ENCODE measurements around the gene FOXS1.

The FOXS1 gene

DNA sequence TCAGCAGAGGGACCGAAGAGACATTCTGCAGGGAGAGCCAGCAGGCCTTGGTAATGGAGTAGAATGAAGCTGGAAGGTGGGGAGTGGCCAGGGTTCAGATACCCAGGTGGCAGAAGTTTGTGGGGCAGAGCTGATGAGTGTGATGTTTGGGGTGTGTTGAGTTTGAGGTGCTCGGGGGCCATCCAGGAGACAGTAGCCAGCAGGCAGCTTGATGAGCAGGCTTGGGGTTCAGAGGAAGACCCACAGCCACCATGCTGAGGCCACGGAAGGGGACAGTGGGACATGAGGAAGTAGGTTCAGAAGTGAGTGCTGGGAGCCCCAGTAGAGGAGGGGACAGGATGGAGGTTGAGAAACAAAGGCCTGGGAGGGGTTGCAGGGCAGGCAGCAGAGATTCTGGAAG, 11.1 kb upstream of the FOXS1 start:
- Histone ChIP-seq H3K4me3 (ENCODE audit: low read depth in 1 of 2, low read length in 1 of 2) (no peak overlapping the region), H3K27me3 (peaks cover 54% of the 10 kb centered on the region), H3K4me1 (ENCODE audit: control insufficient read depth in 1 of 2, insufficient read depth in 1 of 2, low read depth in 1 of 2, low read length in 1 of 2) (peaks cover 4 to 7% of the 10 kb centered on the region in 2 experiments), H3K9me3 (no peaks in the 10 kb centered on the region), H3K36me3 (no peaks in the 10 kb centered on the region), H3K27ac (no peak overlapping the region)
- TF ChIP-seq, protein P1, sequence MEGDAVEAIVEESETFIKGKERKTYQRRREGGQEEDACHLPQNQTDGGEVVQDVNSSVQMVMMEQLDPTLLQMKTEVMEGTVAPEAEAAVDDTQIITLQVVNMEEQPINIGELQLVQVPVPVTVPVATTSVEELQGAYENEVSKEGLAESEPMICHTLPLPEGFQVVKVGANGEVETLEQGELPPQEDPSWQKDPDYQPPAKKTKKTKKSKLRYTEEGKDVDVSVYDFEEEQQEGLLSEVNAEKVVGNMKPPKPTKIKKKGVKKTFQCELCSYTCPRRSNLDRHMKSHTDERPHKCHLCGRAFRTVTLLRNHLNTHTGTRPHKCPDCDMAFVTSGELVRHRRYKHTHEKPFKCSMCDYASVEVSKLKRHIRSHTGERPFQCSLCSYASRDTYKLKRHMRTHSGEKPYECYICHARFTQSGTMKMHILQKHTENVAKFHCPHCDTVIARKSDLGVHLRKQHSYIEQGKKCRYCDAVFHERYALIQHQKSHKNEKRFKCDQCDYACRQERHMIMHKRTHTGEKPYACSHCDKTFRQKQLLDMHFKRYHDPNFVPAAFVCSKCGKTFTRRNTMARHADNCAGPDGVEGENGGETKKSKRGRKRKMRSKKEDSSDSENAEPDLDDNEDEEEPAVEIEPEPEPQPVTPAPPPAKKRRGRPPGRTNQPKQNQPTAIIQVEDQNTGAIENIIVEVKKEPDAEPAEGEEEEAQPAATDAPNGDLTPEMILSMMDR (IDR thresholded peaks at IDR 0.05): no peak

DNA sequence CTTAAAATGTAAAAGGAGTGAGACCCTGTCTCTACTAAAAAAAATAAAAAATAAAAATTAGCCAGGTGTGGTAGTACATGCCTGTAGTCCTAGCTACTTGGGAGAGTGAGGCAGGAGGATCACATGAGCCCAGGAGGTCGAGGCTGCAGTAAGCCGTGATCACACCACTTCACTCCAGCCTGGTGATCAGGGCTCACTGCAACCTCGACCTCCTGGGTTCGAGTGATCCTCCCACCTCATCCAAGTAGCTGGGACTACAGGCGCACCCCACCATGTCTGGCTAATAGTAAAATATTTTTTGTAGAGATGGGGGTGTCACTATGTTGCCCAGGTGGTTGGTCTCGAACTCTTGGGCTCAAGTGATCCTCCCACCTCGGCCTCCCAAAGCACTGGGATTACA, 8.1 kb upstream of the FOXS1 start:
- Histone ChIP-seq H3K9me3 (no peaks in the 10 kb centered on the region), H3K36me3 (no peaks in the 10 kb centered on the region), H3K4me1 (ENCODE audit: control insufficient read depth in 1 of 2, insufficient read depth in 1 of 2, low read depth in 1 of 2, low read length in 1 of 2) (no peaks in the 10 kb centered on the region), H3K4me3 (ENCODE audit: low read depth in 1 of 2, low read length in 1 of 2) (no peak overlapping the region), H3K27ac (no peak overlapping the region), H3K27me3 (peaks cover 53% of the 10 kb centered on the region)
- TF ChIP-seq, protein P1 (IDR thresholded peaks at IDR 0.05): no peak

DNA sequence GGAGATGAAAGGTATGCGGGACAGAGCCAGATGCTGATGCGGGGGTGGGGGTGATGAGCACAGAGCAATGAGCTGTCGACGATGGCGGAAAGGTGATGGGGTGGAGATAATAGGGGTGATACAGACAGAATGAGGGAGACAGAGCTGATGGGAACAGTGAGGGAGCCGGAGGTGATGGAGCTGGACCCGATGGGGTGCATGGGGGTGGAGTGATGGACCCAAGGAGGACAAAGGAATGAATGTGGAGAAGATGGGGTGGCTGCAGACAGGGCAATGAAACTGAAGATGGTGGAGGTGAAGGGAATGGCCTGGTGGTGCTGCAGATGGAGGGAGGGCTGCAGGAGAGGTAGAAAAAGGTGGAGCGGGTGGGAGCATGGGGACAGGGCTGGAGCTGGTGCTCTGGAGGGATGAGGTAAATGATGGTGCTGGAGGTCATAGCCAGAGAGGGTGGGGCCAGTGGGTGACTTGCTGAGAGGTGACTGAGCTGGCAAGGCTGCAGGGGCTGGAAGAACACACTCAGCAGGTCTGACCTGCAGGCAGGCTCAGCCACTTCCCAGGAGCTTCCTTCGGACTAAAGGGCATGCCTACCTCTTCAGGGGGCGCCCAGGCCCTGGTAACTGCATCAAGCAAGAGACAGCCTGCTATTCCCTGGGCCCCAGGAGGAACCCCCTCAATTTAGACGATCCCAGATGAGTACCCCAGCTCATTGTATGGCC, 6.0 kb upstream of the FOXS1 start:
- Histone ChIP-seq H3K27me3 (peaks cover 58% of the 10 kb centered on the region), H3K4me3 (ENCODE audit: low read depth in 1 of 2, low read length in 1 of 2) (no peak overlapping the region), H3K27ac (no peak overlapping the region), H3K36me3 (no peaks in the 10 kb centered on the region), H3K4me1 (ENCODE audit: control insufficient read depth in 1 of 2, insufficient read depth in 1 of 2, low read depth in 1 of 2, low read length in 1 of 2) (no peaks in the 10 kb centered on the region), H3K9me3 (no peaks in the 10 kb centered on the region)
- TF ChIP-seq, protein P1 (IDR thresholded peaks at IDR 0.05): no peak

DNA sequence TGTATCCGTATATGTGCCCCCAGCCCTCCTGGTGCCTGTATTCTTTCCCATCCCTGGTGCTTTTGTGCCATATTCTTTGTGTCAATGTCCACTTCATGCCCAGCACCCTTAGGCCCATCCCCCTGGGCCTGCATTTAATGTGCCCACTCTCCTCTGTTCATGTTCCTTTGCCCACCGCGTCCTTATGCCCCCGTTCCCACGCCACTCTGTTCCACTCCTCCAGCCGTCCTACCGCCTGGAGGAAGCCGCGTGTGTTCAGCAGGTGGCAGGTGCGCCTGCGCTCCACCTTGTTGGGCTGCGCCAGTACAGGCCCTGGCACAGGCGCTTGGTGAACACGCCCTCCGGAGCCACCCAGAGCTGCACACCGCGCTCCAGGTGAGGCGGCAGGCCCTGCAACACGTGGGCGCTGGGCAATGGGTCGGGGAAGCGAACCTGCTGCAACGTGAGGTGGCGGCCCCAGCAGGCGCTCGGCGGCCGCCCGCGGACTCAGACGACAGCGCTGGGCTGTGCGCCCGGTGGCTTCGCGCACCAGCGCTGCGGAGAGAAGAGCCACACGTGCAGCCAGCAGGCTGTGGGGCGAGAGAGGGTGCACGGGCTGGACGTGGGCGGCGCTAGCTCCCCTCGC, 4.0 kb upstream of the FOXS1 start:
- TF ChIP-seq, protein P1 (IDR thresholded peaks at IDR 0.05): no peak

DNA sequence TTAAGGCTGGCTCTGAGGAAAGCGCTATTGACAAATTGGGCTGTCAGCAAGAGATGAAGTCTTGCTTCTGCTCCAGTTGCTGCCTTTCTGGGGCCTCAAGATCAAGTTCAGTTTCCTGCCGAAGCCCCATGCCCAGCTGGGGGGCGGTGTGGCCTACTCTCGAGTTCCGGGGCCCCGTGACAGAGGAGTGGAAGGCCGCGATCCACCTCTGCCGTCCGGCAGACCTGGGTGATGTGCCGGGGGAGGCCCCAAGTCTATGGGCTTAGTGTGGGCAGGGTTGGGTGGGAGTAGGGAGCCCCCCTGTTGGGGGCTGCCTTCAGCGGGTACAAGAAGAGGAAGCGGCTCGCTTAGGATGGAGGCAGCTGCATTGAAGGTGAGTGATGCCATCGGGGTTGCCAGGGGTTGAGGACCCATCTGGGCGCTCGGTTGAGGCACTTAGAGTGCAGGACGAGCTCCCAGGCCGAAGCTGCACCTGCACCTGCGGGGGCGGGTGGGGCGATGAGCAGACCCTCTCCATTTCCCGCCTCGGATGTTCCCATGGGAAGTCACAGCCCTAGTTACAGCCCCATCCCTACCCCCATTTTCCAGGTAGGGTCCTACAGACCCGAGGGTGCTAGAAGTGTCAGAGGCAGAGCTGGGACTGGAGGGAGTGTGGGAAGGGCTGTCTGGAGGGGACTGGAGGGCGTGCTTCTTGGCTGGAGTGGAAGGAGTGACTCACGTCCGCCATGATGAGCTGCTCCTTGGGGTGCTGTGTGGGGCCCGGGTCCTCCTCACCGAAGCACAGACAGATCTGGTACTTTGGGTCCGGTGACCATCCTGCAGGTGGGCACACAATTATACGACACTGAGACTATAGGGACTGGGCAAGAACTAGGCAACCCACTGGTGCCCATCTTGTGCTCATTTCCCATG, 2.9 kb upstream of the FOXS1 start:
- no peak overlapping the region for H3K4me3 ChIP-seq (ENCODE audit: low read depth in 1 of 2, low read length in 1 of 2)
- H3K4me1 ChIP-seq (ENCODE audit: control insufficient read depth in 1 of 2, insufficient read depth in 1 of 2, low read depth in 1 of 2, low read length in 1 of 2): no peaks in the 10 kb centered on the region
- peaks cover 46% of the 10 kb centered on the region for H3K27me3 ChIP-seq
- H3K9me3 ChIP-seq: no peaks in the 10 kb centered on the region
- no peaks in the 10 kb centered on the region for H3K36me3 ChIP-seq
- H3K27ac ChIP-seq: no peak overlapping the region
- TF ChIP-seq, protein P1 (IDR thresholded peaks at IDR 0.05): no peak

More for the DNA sequence above, 4.0 kb upstream of the FOXS1 start:
- Histone ChIP-seq H3K4me1 (ENCODE audit: control insufficient read depth in 1 of 2, insufficient read depth in 1 of 2, low read depth in 1 of 2, low read length in 1 of 2) (no peaks in the 10 kb centered on the region), H3K27me3 (peaks cover 49% of the 10 kb centered on the region), H3K36me3 (no peaks in the 10 kb centered on the region), H3K27ac (no peak overlapping the region), H3K4me3 (ENCODE audit: low read depth in 1 of 2, low read length in 1 of 2) (no peak overlapping the region), H3K9me3 (no peaks in the 10 kb centered on the region)
